ENCODE measurements around the gene FAM98B. TPM values are rescaled to one million over a fixed set of nuclear protein-coding genes. Genes with fewer than 3 reads are reported as not detected.

Gene FAM98B
- total RNA-seq, 1 experiment from 2014 or later: 50.0 TPM

- no peaks in the 10 kb centered on the region for H3K9me3 ChIP-seq (ENCODE audit: control insufficient read depth, low read depth, low read length)
- no peak for TF ChIP-seq CTCF (conservative IDR thresholded peaks at IDR 0.05)
- H2BK5ac ChIP-seq (ENCODE audit: insufficient read length, low read length): no peak overlapping the region
- H3K9ac ChIP-seq (ENCODE audit: extremely low read depth, insufficient read length, low read length): no peak overlapping the region
- H2BK15ac ChIP-seq (ENCODE audit: low read depth, low read length): no peak overlapping the region
- H3K4ac ChIP-seq (ENCODE audit: low read depth, low read length): no peak overlapping the region
- H3K79me1 ChIP-seq (ENCODE audit: insufficient read depth, low read depth, low read length, poor library complexity, severe bottlenecking): no peaks in the 10 kb centered on the region
- no peaks in the 10 kb centered on the region for H3K36me3 Mint-ChIP-seq (ENCODE audit: insufficient read depth in 1 of 3, low read depth in 3 of 3)
- H2BK20ac ChIP-seq (ENCODE audit: low read depth, low read length, poor library complexity, severe bottlenecking): no peak overlapping the region
- no peak overlapping the region for H3T11ph ChIP-seq (ENCODE audit: low read length)
- H3K79me2 ChIP-seq (ENCODE audit: insufficient read depth, low read length): no peaks in the 10 kb centered on the region
- H3K27ac Mint-ChIP-seq: no peak overlapping the region
- no peak overlapping the region for H4K5ac ChIP-seq (ENCODE audit: insufficient read length, low read depth, low read length)
- no peak overlapping the region for H3K4me3 Mint-ChIP-seq
- peaks cover 2% of the 10 kb centered on the region; the same call in 1 of the 2 replicates for H3K4me1 ChIP-seq (ENCODE audit: insufficient read depth, low read length)
- H3K9me3 Mint-ChIP-seq: no peaks in the 10 kb centered on the region
- no peak overlapping the region for H3K18ac ChIP-seq (ENCODE audit: insufficient read length, low read depth, low read length)
- no peak overlapping the region for H3K27ac ChIP-seq (ENCODE audit: insufficient read length, low read depth, low read length)
- no peak for DNase-seq
- no peaks in the 10 kb centered on the region for H3K23me2 ChIP-seq (ENCODE audit: insufficient read length, low read depth, low read length, poor library complexity, severe bottlenecking)
- no peaks in the 10 kb centered on the region for H4K20me1 ChIP-seq (ENCODE audit: control insufficient read depth, insufficient read depth, insufficient read length)
- H2BK120ac ChIP-seq (ENCODE audit: low read depth, low read length, poor library complexity, severe bottlenecking): no peak overlapping the region
- no peak overlapping the region for H3K56ac ChIP-seq (ENCODE audit: insufficient read length, low read depth, low read length)
- no peaks in the 10 kb centered on the region for H3K27me3 ChIP-seq (ENCODE audit: insufficient read depth, low read length)
- H3K23ac ChIP-seq (ENCODE audit: insufficient read length, low read depth, low read length): no peak overlapping the region
- no peak overlapping the region for H4K8ac ChIP-seq (replicated peaks; ENCODE audit: insufficient read length, low read depth, low read length)
- no CpG with 5 or more reads among the region's 4 CpGs for WGBS (ENCODE audit: extremely low coverage, insufficient read length, low lambda C conversion rate)
- no peak overlapping the region for H2AFZ ChIP-seq (ENCODE audit: low read length)
- H3K27me3 Mint-ChIP-seq (ENCODE audit: low read depth): no peaks in the 10 kb centered on the region
- H3K4me2 ChIP-seq (ENCODE audit: insufficient read depth, insufficient read length, low read length): no peak overlapping the region
- H4K91ac ChIP-seq (ENCODE audit: insufficient read length, low read depth, low read length): no peak overlapping the region
- H3K4me1 Mint-ChIP-seq: peaks cover 5 to 6% of the 10 kb centered on the region in 2 experiments
- no peak overlapping the region for H2AK5ac ChIP-seq (ENCODE audit: insufficient read length, low read length)
- no peak overlapping the region for H2BK12ac ChIP-seq (ENCODE audit: insufficient read length, low read depth, low read length)
- H3K14ac ChIP-seq (ENCODE audit: insufficient read depth, low read length): no peak overlapping the region
Observed at GRCh38 chr15:38522922-38523321, 69.0 kb downstream of the FAM98B start.

Data from H9 (cell line).